IMR-90 (cell line): Measurements from ENCODE around the gene KIFC3.

ENCODE experiments used
- CEBPB ChIP-seq: IDR thresholded peaks from 2 replicates; pipeline ENCODE4 v1.6.1; 2012; ENCODE audit warnings: low read depth, low read length, improper control_type of control experiment
- CTCF ChIP-seq: conservative IDR thresholded peaks from 2 replicates; pipeline ENCODE4 v1.5.1; 2012; ENCODE audit warnings: mild to moderate bottlenecking, low read depth, low read length, improper control_type of control experiment
- ELK1 ChIP-seq: fragments of 150-350 bp; IDR thresholded peaks from 2 replicates; pipeline ENCODE4 v1.6.1; 2016; ENCODE audit warnings: low read depth, mild to moderate bottlenecking, low read length, moderate library complexity, borderline replicate concordance
- MXI1 ChIP-seq: IDR thresholded peaks from 2 replicates; pipeline ENCODE4 v1.6.1; 2012; ENCODE audit warnings: low read depth, mild to moderate bottlenecking, low read length, moderate library complexity, borderline replicate concordance
- POLR2A ChIP-seq: IDR thresholded peaks from 2 replicates; pipeline ENCODE4 v1.6.1; 2012; ENCODE audit warnings: mild to moderate bottlenecking, low read depth, low read length
- RAD21 ChIP-seq: IDR thresholded peaks from 2 replicates; pipeline ENCODE4 v1.6.1; 2012; ENCODE audit warnings: low read length, improper control_type of control experiment

DNA sequence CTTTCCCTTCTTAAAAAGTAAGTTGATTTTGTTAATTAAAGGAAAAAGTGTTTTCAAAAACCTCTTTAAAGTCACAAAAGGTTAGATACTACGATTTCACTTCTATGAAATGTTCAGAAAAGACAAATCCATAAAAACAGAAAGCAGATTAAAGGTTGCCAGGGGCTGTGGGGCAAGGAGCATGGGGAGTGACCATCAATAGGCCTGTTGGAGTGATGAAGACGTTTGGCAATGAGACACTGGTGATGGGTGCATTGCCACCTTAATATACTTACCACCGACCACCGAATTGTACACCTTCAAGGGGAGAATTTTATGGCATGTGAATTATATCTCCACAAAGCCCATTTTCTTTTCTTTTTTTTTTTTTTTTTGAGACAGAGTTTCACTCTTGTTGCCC, 19.2 kb downstream of the KIFC3 start:
- TF ChIP-seq CTCF (no peak), RAD21 (no peak), MXI1 (no peak), POLR2A (no peak), ELK1 (no peak), CEBPB (no peak)
